Upper lobe of right lung (tissue), 1 donor: ENCODE measurements around the gene CCR3. TPM values are rescaled to one million over a fixed set of nuclear protein-coding genes. Genes with fewer than 3 reads are reported as not detected.
A peak's percentile ranks its signal among the peaks of the same experiment; 100 is the strongest.

Source experiments
- ATAC-seq: fragments of 200-7000 bp; cut with Tn5 transposase; one replicate; pipeline ENCODE4 v1.9.1; 2020; ENCODE audit warnings: mild to moderate bottlenecking, moderate library complexity
- DNase-seq: peaks from one replicate; pipeline ENCODE4 v3.0.0-alpha.2; 2020
- H3K27ac ChIP-seq: fragments of 200-600 bp; one replicate; pipeline ENCODE4 v1.8.0; 2022
- H3K27me3 ChIP-seq: fragments of 200-600 bp; one replicate; pipeline ENCODE4 v1.8.0; 2022; ENCODE audit warnings: mild to moderate bottlenecking
- H3K36me3 ChIP-seq: fragments of 200-600 bp; one replicate; pipeline ENCODE4 v1.8.0; 2022
- H3K4me1 ChIP-seq: fragments of 200-600 bp; one replicate; pipeline ENCODE4 v1.8.0; 2022
- H3K4me3 ChIP-seq: fragments of 200-600 bp; one replicate; pipeline ENCODE4 v1.8.0; 2022; ENCODE audit warnings: mild to moderate bottlenecking
- H3K9me3 ChIP-seq: fragments of 200-600 bp; one replicate; pipeline ENCODE4 v1.8.0; 2022
- CTCF ChIP-seq: fragments of 200-600 bp; IDR thresholded peaks from one replicate; pipeline ENCODE4 v1.8.0; 2022; ENCODE audit warnings: antibody characterized with exemption
- intact Hi-C: fragments of 100-400 bp; cut with DNase I; formaldehyde crosslinking; loops from one replicate; pipeline ENCODE4 v1.11.0; 2022
- total RNA-seq: library from RNA; stranded (reverse); fragmentation: NEBNext Ultra II Directional; extraction: Animal tissue kit (Norgen Biotek cat#: 25700); gene quantifications from one replicate; pipeline ENCODE4 v1.2.1, GENCODE V29; 2021
- donor health status: DM: no; HTN: yes; CAD: no; lungs with severe emphysema.

CCR3 gene
- total RNA-seq, 1 donor from 2014 or later = 0.43 TPM

DNA sequence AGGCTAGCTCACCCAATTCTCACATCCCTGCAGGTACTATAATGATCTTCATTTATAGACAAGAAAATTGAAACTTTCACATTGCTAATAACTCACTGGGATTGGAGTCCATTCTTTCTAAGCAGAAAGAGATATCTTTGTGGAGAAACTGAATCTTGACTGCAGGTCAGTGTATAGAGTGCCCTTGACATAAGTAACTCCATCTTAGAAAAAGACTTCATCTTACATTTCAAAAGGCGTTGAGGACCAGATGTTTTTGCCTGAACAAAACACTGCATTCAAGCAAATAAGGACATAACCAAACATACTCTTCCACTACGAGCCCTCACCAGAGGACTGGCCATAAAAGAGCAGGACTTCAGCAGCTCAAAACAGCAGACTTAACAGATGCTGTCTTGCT is 6.8 kb upstream of the CCR3 start:
- Histone ChIP-seq H3K4me3 (no peak overlapping the region), H3K27ac (no peak overlapping the region), H3K9me3 (no peaks in the 10 kb centered on the region), H3K27me3 (no peaks in the 10 kb centered on the region), H3K36me3 (no peaks in the 10 kb centered on the region), H3K4me1 (peaks cover 3% of the 10 kb centered on the region)
- DNase-seq = no peak
- TF ChIP-seq CTCF = no peak
- ATAC-seq = no peak
- intact Hi-C loops = no loop called here

GRCh38 chr3:46236294-46237054 is 5.8 kb upstream of the CCR3 start:
- no peaks in the 10 kb centered on the region for H3K36me3 ChIP-seq
- H3K27me3 ChIP-seq = no peaks in the 10 kb centered on the region
- no peak overlapping the region for H3K27ac ChIP-seq
- no peak overlapping the region for H3K4me3 ChIP-seq
- no peak for TF ChIP-seq CTCF
- DNase-seq (no peak), ATAC-seq (peak; percentile 35)
- H3K9me3 ChIP-seq = no peaks in the 10 kb centered on the region
- peaks cover 3% of the 10 kb centered on the region for H3K4me1 ChIP-seq
- intact Hi-C loops = no loop called here

DNA sequence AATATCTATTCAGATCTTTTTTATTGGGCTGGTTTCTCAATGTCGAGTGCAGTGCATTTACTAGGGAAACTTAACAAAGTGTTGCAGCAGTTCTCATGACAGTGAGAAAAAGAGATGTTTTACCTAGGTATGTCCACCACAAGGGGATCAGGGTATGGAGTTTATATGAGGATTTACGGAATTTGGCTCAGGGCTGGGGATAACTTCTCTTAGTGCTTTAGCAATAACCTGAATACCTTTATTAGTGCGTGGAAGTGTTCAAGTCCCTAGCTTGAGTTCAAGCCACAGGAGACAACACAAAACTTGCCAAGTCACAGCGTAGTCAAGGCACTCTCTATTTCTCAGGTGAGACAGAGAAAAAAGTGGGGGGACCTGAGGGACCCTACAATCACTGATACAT is 3.9 kb upstream of the CCR3 start:
- no peaks in the 10 kb centered on the region for H3K27me3 ChIP-seq
- no peaks in the 10 kb centered on the region for H3K9me3 ChIP-seq
- H3K36me3 ChIP-seq = no peaks in the 10 kb centered on the region
- no peak overlapping the region for H3K4me3 ChIP-seq
- DNase-seq (no peak), ATAC-seq (no peak)
- no peak for TF ChIP-seq CTCF
- intact Hi-C loops = no loop called here
- H3K4me1 ChIP-seq = peaks cover 6% of the 10 kb centered on the region
- H3K27ac ChIP-seq = no peak overlapping the region

- no peaks in the 10 kb centered on the region for H3K27me3 ChIP-seq
- ATAC-seq = no peak
- peaks cover 6% of the 10 kb centered on the region for H3K4me1 ChIP-seq
- no peak overlapping the region for H3K4me3 ChIP-seq
- no peak for TF ChIP-seq CTCF
- H3K27ac ChIP-seq = no peak overlapping the region
- intact Hi-C loops = no loop called here
- DNase-seq = no peak
- no peaks in the 10 kb centered on the region for H3K36me3 ChIP-seq
- no peaks in the 10 kb centered on the region for H3K9me3 ChIP-seq
These were observed 2.8 kb upstream of the CCR3 start for GRCh38 chr3:46239301-46239938.

- Histone ChIP-seq H3K27ac (no peak overlapping the region), H3K4me3 (no peak overlapping the region), H3K27me3 (no peaks in the 10 kb centered on the region), H3K36me3 (no peaks in the 10 kb centered on the region), H3K4me1 (peaks cover 6% of the 10 kb centered on the region), H3K9me3 (no peaks in the 10 kb centered on the region)
- intact Hi-C loops = no loop called here
- ATAC-seq (no peak), DNase-seq (no peak)
- no peak for TF ChIP-seq CTCF
These were observed 2.3 kb upstream of the CCR3 start for GRCh38 chr3:46239952-46240351.
